RWPE1 (cell line): Measurements from ENCODE around the gene FAH.

Experiments used
- CTCF ChIA-PET: fragments of 350-600 bp; sonication (Branson Sonifier 250); formaldehyde crosslinking; extraction: SDS; loops from one replicate; lab custom pipeline; 2021; lab: Yijun Ruan, JAX
- POLR2A ChIA-PET: fragments of 400-600 bp; formaldehyde crosslinking; extraction: SDS; loops from one replicate; lab custom pipeline; 2020; ENCODE audit warnings: antibody characterized with exemption; ENCODE audit not compliant: low non-redundant PET; lab: Yijun Ruan, JAX
- DNase-seq: peaks from one replicate; pipeline ENCODE4 v3.0.0; 2012; ENCODE audit warnings: low spot score
- H3K27ac ChIP-seq: fragments of 450-650 bp; 2 replicates; pipeline ENCODE4 v1.5.1; 2017
- CTCF ChIP-seq: fragments of 450-650 bp; conservative IDR thresholded peaks from 2 replicates; pipeline ENCODE4 v1.5.1; 2017; ENCODE audit warnings: low read depth, mild to moderate bottlenecking

FAH gene

GRCh38 chr15:80184554-80184953, 31.8 kb downstream of the FAH start:
- H3K27ac ChIP-seq, result no peak overlapping the region
- no peak for TF ChIP-seq CTCF
- no peak for DNase-seq
- POLR2A ChIA-PET, result no interaction called here
- CTCF ChIA-PET, result interaction anchor here (0.6 kb wide), 2 partner anchors 313 to 444 kb away, joined by 3 read pairs; no protein-coding TSS in a partner anchor

GRCh38 chr15:80185152-80185551, 32.4 kb downstream of the FAH start:
- no peak overlapping the region for H3K27ac ChIP-seq
- ChIA-PET POLR2A (no interaction called here), CTCF (interaction anchor here (0.6 kb wide), 2 partner anchors 313 to 444 kb away, joined by 3 read pairs; no protein-coding TSS in a partner anchor)
- DNase-seq, result no peak
- TF ChIP-seq CTCF, result no peak

GRCh38 chr15:80186066-80186465, 33.3 kb downstream of the FAH start:
- no peak overlapping the region for H3K27ac ChIP-seq
- CTCF ChIA-PET, result no interaction called here
- POLR2A ChIA-PET, result no interaction called here
- no peak for DNase-seq
- TF ChIP-seq CTCF, result no peak

- ChIA-PET CTCF (no interaction called here), POLR2A (no interaction called here)
- H3K27ac ChIP-seq, result no peak overlapping the region
- no peak for TF ChIP-seq CTCF
- no peak for DNase-seq
These were observed 33.8 kb downstream of the FAH start for GRCh38 chr15:80186597-80186996.

GRCh38 chr15:80188251-80188650, 35.5 kb downstream of the FAH start:
- POLR2A ChIA-PET, result no interaction called here

GRCh38 chr15:80191198-80191597, 38.4 kb downstream of the FAH start:
- CTCF ChIA-PET, result interaction anchor here (1.2 kb wide), 1 partner anchor 41 kb away, joined by 3 read pairs; no protein-coding TSS in a partner anchor

More at GRCh38 chr15:80188251-80188650, 35.5 kb downstream of the FAH start:
- no peak overlapping the region for H3K27ac ChIP-seq
- CTCF ChIA-PET, result no interaction called here
- TF ChIP-seq CTCF, result no peak
- no peak for DNase-seq

More at GRCh38 chr15:80191198-80191597, 38.4 kb downstream of the FAH start:
- no peak for DNase-seq
- POLR2A ChIA-PET, result no interaction called here
- H3K27ac ChIP-seq, result no peak overlapping the region
- no peak for TF ChIP-seq CTCF
